GM19324 (cell line): Measurements from ENCODE around the gene IMPG2.
"Not testable (repeated sequence)": the region's sequence is repeated elsewhere in the genome, so short reads cannot be mapped to it uniquely, and the experiment has no call there.

Source experiments
- ATAC-seq: cut with Tn5 transposase; IDR thresholded peaks from one replicate; pipeline ENCODE4 v1.9.1; 2021; ENCODE audit warnings: mild to moderate bottlenecking, moderate library complexity; ENCODE audit not compliant: unreplicated experiment, low FRiP score

The IMPG2 gene

GRCh38 chr3:101320475-101320874 lies at the start of gene IMPG2:
TSS of gene IMPG2 (minus strand) at chr3:101320575. CDS start at chr3:101320372, 203 bp downstream.
- no peak for ATAC-seq

GRCh38 chr3:101362406-101362805 lies 42.0 kb upstream of the IMPG2 start:
- ATAC-seq: no peak

GRCh38 chr3:101351829-101352228 lies 31.5 kb upstream of the IMPG2 start:
- no peak for ATAC-seq

DNA sequence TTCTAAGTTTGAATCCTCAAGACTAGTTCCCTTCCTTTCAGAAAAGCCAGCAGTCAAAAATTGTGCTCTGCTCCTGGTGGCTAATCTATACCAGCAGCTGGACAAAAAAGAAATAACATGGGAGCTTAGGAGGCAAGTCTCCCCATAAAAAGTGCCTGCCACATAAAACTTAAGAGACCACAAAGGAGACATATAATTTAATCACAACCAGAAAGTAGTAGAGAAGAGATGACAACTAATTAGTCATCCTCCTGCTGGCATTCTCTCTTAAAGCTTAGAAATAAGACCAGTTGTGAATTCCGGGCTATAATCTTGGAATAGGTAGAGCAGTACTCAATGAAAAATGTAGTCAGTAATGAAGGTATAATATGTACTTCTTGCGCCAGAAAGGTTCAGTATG lies 20.2 kb upstream of the IMPG2 start:
- ATAC-seq: no peak

DNA sequence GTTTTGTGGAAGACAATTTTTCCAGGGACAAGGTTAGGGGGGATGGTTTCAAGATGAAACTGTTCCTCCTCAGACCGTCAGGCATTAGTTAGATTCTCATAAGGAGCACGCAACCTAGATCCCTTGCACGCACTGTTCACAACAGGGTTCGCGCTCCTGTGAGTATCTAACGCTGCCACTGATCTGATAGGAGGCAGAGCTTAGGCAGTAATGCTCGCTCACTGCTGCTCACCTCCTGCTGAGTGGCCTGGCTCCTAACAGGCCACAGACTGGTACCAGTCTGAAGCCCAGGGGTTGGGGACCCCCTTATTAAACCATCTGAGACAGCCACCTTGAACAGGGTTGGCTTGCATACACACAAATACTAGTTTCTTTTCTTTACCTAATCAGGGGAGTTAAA lies 13.5 kb upstream of the IMPG2 start:
- no peak for ATAC-seq

- ATAC-seq: no peak
Observed at GRCh38 chr3:101329016-101329673, 8.8 kb upstream of the IMPG2 start.

DNA sequence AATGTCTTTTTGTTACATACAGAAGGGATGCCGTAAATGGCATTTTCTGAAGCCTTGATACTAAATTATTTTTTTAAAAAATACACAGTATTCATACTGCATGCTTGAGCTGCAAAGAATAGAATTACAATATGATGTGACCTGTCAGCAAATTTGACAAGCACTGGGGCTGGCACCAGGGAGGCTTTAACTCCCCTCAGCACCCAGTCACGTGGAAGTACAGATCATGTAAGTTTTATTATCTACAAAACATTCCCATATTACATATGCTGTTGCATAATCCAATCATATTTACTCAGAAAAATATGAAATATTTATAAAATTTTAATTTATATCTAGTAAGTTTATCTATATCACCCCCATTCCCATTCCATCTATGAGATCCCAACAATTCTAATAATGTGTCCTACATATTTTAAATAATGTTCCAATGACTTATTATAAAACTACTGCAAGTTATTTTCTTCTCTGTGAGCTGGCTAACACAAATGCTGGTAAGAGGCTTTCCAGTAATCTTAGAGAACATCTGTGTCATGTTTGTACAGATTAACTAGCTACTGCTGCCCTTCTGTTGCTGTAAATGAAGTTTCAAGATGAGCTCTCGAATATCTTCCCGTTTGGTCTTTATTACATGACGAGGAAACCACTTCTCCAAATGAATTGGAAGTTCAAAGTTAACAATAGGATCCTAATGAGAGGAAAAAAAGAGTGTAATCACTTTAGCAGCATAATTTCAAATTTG lies 5.2 kb upstream of the IMPG2 start:
- ATAC-seq: no peak

GRCh38 chr3:101319531-101319930 lies 844 bp downstream of the IMPG2 start:
- no peak for ATAC-seq

DNA sequence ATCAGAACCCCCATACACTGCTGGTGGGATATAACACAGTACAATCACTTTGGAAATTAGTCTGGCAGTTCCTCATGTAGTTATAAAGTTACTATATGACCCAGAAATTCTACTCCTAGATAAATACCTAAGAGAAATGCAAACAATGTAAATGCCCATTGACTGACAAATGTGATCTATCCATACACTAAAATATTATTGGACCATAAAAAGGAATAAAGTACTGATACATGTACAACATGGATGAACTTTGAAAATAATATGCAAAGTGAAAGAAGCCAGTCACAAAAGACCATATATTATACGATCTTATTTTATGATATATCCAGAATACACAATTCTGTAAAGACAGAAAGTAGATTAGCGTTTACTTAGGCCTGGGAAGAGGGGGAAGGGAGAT lies 7.8 kb downstream of the IMPG2 start:
- no peak for ATAC-seq

DNA sequence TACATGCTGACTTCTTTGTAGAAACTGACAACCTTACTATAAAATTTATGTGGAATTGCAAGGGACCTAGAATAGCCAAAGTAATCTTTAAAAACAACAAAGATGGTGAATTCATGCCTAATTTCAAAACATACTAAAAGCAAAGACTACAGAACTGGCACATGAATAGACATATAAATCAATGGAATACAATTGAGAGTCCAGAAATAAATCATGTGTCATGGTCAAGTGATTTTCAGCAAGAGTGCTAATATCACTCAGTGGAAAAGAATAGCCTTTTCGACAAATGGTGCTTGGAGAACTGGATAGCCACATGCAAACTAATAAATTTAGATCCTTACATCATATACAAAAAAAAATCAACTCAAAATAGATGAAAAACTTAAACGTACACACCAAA lies 8.7 kb downstream of the IMPG2 start:
- ATAC-seq: no peak

GRCh38 chr3:101310978-101311375 lies 9.4 kb downstream of the IMPG2 start:
- ATAC-seq: no peak

DNA sequence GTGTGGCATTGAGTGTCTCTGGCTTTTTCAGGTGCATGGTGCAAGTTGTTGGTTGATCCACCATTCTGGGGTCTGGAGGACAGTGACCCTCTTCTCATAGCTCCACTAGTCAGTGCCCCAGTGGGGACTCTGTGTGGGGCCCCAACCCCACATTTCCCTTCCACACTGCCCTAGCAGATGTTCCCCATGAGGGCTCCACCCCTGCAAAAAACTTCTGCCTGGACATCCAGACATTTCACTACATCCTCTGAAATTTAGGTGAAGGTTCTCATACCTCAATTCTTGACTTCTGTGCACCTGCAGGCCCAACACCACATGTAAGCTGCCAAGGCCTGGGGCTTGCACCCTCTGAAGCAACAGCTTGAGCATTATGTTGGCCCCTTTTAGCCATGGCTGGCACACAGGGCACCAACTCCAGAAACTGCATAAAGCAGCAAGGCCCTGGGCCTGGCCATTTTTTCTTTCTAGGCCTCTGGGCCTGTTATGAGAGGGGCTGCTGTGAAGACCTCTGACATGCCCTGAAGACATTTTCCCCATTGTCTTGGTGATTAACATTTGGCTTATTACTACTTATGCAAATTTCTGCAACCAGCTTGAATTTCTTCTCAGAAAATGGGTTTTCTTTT lies 12.1 kb downstream of the IMPG2 start:
- not testable (repeated sequence) for ATAC-seq

- ATAC-seq: no peak
Observed at GRCh38 chr3:101303836-101304235, 16.5 kb downstream of the IMPG2 start.

- no peak for ATAC-seq
Observed at GRCh38 chr3:101303089-101303731, 17.2 kb downstream of the IMPG2 start.

DNA sequence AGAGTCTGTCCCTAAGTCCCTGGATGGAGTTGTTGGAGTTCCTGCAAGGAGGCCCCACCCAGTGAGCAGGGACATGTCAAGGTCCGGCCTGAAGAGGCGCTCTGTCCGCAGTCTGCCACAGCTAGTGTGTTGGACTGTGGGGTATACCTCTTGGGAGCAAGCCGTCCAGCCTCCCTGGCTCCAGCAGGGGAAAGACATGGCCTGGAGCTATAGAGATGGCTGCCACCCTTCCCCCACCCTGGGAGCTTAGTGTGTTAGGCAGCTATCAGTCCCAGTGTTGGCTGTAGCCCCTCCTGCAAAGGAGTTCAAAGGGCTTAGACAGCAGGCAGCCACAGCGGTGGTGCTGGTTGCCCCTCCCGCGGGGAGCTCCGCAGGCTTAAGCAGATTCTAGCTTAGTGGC lies 20.3 kb downstream of the IMPG2 start:
- no peak for ATAC-seq

GRCh38 chr3:101292027-101292426 lies 28.3 kb downstream of the IMPG2 start:
- no peak for ATAC-seq

DNA sequence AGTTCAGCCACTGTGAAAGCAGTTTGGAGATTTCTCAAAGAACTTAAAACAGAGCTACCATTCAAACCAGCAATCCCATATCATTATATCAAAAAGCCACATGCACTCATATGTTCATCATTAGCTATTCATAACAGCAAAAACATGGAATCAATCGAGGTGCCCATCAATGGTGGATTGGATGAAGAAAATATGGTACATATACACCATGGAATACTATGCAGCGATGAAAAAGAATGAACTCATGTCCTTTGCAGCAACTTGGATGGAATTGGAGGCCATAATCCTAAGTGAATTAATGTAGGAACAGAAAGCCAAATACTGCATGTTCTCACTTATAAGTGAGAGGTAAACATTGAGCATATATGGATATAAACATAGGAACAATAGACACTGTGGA lies 32.1 kb downstream of the IMPG2 start:
- ATAC-seq: no peak

DNA sequence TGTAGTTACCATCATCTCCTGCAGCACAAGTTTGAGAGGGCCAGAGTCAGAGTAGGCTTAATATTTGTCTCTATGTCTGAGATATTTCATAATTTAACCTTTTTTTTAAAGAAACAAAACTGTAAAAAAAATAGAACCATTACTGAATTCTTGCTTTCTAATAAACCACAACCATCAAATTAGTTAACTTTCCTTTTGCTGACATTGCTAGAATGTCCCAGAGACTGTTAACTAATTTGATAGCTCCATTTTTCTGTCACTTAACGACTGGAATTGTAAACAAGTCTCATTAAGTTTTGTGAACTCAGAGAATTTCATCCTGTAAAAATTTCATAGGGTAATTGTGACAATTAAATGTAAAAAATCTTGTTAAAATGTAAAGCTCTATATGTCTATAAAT lies 35.6 kb downstream of the IMPG2 start:
- no peak for ATAC-seq

- no peak for ATAC-seq
Observed at GRCh38 chr3:101281521-101282030, 38.8 kb downstream of the IMPG2 start.

DNA sequence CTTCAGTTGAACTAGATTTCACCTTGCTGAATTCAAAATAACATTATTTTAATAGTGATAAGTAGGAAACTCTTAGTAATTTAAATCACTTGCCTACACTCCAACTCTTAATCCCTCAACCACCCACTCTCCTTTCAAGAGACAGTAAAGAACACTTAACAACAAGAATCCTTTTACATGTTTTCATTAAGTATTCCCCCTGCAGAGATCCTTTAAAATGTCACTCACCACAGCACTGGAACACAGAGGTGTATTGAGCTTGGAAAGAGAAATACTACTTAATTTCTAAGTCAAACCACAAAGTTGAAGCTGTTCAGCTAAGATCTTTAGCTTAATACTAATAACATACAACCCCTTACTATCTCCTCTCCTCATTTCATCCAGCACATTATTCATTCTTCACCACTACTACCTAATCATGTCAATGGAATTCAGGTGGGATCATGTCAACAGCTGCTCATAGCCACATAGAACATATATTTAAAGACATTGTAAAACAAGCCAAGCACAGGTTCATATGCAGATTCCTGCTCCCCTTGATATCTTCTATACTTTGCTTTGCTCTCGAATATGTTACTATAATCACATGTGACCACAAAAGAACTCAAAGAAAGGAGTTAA lies 40.5 kb downstream of the IMPG2 start:
- ATAC-seq: no peak

- no peak for ATAC-seq
Observed at GRCh38 chr3:101279162-101279561, 41.2 kb downstream of the IMPG2 start.
